ENCODE measurements around the gene NDUFB5. TPM values are rescaled to one million over a fixed set of nuclear protein-coding genes. Genes with fewer than 3 reads are reported as not detected.
A peak's percentile ranks its signal among the peaks of the same experiment; 100 is the strongest.

NDUFB5 gene
- polyA plus RNA-seq, 4 donors = 184 to 210 (median 195) TPM

- peak in 1 of 4 donors; percentile 25 for DNase-seq (ENCODE audit: low read depth in 4 of 4, low spot score in 2 of 4)
These were observed 68.3 kb downstream of the NDUFB5 start for GRCh38 chr3:179672918-179673317.

- DNase-seq (ENCODE audit: low read depth in 4 of 4, low spot score in 2 of 4) = no peak
These were observed 68.9 kb downstream of the NDUFB5 start for GRCh38 chr3:179673523-179673922.

GRCh38 chr3:179676081-179676480 lies 71.5 kb downstream of the NDUFB5 start:
- DNase-seq (ENCODE audit: low read depth in 4 of 4, low spot score in 2 of 4) = no peak

Other genes with a start within 250 kb of the NDUFB5 start
- 10 to 100 TPM; 23.8 to 31.4 (median 29.3) TPM for gene GNB4, start 153.3 kb upstream of the NDUFB5 start, polyA plus RNA-seq (ENCODE audit: insufficient read length in 4 of 4)
- gene ACTL6A, start 41.9 kb upstream of the NDUFB5 start, polyA plus RNA-seq (ENCODE audit: insufficient read length in 4 of 4) = 100 to 1,000 TPM; 100 to 114 (median 108) TPM
- gene MRPL47, start 156 bp upstream of the NDUFB5 start, polyA plus RNA-seq (ENCODE audit: insufficient read length in 4 of 4) = 10 to 100 TPM; 52.5 to 67.6 (median 61.6) TPM
- 10 to 100 TPM; 13.0 to 15.6 (median 14.5) TPM for gene USP13, start 48.2 kb downstream of the NDUFB5 start, polyA plus RNA-seq (ENCODE audit: insufficient read length in 4 of 4)